Stimulated activated CD8-positive, alpha-beta memory T cell treated with anti-CD3 and anti-CD28 coated beads, Interleukin-4, amount 100 ng/mL, for 1 hour (primary cell): ENCODE data around the gene CAPN12.
"Not testable (repeated sequence)": the region's sequence is repeated elsewhere in the genome, so short reads cannot be mapped to it uniquely, and the experiment has no call there.

Source experiments
- DNase-seq, 2 donors: peaks; one replicate each; pipeline ENCODE4 v3.0.0-alpha.2; 2020; ENCODE audit warnings: low read depth in 2 of 2, low spot score in 1 of 2

Gene CAPN12, protein sequence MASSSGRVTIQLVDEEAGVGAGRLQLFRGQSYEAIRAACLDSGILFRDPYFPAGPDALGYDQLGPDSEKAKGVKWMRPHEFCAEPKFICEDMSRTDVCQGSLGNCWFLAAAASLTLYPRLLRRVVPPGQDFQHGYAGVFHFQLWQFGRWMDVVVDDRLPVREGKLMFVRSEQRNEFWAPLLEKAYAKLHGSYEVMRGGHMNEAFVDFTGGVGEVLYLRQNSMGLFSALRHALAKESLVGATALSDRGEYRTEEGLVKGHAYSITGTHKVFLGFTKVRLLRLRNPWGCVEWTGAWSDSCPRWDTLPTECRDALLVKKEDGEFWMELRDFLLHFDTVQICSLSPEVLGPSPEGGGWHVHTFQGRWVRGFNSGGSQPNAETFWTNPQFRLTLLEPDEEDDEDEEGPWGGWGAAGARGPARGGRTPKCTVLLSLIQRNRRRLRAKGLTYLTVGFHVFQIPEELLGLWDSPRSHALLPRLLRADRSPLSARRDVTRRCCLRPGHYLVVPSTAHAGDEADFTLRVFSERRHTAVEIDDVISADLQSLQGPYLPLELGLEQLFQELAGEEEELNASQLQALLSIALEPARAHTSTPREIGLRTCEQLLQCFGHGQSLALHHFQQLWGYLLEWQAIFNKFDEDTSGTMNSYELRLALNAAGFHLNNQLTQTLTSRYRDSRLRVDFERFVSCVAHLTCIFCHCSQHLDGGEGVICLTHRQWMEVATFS

DNA sequence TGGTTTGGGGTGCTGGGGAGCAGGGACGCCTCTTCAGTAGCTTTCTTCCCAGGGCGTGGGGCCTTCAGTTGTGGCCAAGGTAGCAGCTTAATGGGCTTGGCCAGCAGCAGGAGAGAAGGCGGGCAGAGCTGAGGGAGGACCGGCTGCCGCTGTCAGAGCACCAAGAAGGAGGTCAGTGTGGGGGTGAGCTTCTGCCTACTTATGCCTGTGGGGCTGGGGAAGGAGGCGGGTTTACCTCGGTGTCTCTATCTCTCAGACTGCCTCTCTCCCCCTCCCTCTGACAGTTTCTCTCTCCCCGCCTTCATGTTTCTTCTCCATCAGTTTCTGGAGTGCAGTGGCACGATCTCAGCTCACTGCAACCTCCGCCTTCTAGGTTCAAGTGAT lies at the start of gene CAPN12:
TSS of gene CAPN12 (minus strand) at position 177 of the 384 bp plus-strand sequence. CDS start 309 bp downstream, outside the sequence.
- no peak for DNase-seq

DNA sequence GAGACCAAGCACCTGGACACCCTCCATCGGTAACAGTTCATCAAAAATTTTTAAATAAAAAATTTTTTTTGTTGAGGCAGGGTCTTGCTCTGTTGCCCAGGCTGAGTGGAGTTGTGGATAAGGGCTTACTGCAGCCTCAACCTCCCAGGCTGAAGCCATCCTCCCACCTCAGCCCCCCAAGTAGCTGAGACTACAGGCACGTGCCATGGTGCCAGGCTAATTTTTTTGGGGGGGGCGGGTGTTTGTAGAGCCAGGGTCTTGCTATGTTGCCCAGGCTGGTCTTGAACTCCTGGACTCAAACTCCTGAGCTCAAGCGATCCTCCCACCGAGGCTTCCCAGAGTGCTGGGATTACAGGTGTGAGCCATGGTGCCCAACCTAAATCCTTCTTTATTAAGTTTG lies 49.4 kb upstream of the CAPN12 start:
- no peak for DNase-seq

DNA sequence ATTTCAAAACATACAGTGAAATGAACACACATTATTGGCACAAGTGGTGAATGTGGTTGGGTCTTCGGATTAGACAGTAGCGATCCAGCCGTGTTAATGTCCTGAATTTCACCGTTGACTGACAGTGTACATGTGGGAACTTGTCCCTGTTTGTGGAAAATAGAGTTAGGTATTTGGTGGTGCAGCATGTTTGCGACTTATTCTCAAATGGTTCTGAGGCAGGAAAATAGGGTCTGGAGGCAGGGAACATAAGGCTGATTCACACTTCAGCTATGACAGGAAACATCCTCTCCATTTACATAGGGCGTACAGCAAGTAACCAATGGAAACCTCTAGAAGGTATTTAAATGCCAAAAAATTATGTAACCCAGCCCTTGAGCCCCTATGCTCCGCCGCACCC lies 48.9 kb upstream of the CAPN12 start:
- no peak for DNase-seq

DNA sequence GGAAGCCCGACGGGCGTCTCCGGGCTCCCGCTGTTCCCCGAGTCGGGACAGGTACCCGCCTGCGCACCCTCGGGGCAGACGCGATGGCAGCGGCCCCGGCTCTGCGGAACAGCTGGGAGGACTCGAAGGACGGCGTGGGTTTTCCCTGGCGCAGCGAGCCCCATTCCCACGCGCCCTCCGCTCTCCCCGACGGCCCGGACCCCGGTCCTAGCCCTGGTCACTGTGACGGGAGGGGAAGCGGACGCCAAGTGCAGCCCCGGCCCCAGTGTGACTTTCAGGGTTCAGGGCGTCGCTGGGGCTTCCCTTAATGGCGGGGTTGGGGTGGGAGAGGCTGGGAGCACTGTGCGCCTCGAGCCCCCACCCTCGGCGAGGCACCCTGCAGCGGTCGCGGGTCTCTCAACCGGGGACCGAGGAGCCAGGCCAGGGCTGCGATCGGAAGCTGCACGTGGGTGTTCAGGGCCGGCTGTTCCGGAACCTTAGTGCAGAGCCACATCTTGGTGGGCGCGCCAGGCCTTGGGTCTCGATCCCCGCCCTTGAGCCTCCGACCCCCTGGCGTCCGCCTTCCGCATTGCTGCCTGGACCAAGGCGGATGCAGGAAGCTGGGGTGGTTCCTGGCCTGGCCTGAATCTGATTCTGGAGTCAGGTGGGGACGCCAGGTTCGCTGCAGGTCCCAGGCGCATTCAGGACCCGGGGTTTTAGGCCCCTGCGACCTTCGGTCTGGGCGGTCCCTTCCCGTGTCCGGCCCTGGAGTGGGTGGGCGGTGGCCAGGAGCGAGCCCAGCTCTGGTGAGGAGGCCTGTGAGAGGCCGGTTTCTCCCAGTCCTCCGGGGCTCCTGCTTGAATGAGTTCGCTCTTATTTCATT lies 48.2 kb upstream of the CAPN12 start:
- DNase-seq = no peak

GRCh38 chr19:38791451-38792064 lies 47.3 kb upstream of the CAPN12 start:
- not testable (repeated sequence) for DNase-seq

- DNase-seq = not testable (repeated sequence)
Observed at GRCh38 chr19:38790507-38791403, 46.5 kb upstream of the CAPN12 start.

DNA sequence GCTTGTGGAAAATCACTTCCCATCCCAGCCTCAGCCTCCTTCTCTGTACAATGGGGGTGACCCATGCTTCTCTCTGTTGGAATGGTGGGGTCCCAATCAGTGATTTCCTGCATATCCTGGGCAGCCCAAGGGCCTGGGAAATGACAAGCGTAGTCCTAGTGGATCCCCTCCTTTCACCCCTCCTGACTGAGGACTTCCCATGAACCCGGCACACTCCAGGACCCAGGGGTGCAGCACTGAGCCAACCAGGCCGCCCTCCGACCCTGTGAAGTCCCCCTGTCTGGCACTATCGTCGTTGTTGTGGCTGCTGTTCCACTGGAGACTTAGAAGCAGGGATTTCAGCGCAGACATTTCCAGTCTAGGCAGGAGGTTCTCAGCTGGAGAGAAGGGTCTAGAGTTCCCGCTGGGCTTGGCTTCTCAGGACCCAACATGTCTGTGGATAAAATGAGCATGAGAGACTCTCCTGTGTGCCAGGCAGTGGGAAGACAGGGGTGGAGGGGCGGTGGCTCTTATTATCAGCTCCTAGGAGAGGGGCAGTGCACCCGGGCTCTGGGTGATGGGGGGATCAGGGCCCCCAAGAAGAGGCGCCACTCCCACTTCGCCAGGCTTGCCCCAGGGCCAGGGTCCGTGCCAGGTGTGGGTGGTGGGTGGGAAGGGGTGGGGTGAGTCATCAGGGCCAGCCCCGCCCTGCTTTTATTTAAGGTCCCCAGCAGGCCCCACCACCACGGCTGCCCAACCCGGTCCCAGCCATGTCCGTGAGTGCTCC lies 44.4 kb upstream of the CAPN12 start, which contains the start of gene LGALS7B:
TSS of gene LGALS7B (plus strand) at position 723 of the 766 bp plus-strand sequence. CDS start at position 750, 27 bp downstream.
- no peak for DNase-seq

DNA sequence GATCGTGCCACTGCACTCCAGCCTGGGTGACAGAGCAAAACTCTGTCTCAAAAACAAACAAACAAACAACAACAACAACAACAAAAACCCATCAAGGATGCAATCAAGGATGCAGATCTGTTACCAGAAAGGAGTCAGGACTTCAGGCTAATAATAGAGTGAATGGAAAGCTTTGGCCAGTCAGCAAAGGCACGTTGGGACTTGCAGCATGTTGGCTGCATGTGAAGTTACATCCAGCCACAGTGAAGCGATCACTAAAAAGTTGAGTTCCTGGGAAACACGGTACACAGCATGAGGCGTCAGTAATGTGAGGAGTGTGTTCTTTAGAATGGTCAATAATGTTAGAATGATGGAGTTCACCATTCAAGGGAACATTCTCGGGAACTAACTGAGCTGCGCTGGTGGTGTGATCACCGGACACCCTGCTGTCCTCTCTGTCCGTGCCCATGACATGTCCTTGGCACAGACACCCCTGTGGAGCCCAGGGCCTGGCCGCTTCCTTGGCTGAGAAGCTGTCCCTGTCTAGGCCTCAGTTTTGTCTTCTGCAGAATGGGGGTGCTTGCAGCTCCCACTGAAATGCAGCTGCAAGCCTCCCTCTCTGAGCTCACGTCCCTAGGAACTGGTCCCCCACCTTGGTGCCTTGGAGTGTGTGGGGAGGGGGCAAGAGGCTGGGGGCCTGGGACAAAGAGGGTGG lies 42.4 kb upstream of the CAPN12 start:
- DNase-seq = no peak

- DNase-seq = not testable (repeated sequence)
Observed at GRCh38 chr19:38786061-38786460, 41.8 kb upstream of the CAPN12 start.

DNA sequence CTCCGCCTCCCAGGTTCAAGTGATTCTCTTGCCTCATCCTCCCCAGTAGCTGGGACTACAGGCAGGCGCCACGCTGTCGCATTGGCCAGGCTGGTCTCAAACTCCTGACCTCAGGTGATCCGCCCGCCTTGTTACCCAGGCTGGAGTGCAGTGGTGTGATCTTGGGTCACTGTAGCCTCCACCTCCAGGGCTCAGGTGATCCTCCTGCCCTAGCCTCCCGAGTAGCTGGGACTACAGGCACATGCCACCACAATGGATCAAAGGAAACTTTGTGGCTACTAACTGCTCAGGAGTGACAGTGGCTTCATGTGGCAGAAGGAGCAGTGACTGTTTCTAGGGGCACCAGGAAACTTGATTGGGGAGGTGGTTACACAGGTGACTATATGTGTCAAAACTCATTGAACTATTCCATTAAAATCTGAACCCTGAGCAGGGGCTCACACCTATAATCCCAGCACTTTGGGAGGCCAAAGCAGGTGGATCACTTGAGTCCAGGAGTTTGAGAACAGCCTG lies 41.0 kb upstream of the CAPN12 start:
- DNase-seq = no peak

GRCh38 chr19:38784224-38784623 lies 40.0 kb upstream of the CAPN12 start:
- DNase-seq = no peak

DNA sequence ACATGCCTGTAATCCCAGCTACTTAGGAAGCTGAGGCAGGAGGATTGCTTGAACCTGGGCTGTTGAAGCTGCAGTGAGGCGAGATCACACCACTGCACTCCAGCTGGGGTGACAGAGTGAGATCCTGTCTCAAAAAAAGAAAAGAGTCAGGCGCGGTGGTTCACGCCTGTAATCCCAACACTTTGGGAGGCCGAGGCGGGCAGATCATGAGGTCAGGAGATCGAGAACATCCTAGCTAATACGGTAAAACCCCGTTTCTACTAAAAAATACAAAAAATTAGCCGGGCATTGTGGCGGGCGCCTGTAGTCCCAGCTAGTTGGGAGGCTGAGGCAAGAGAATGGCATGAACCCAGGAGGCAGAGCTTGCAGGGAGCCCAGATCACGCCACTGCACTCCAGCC lies 37.9 kb upstream of the CAPN12 start:
- not testable (repeated sequence) for DNase-seq

GRCh38 chr19:38781058-38781457 lies 36.8 kb upstream of the CAPN12 start:
- no peak for DNase-seq

DNA sequence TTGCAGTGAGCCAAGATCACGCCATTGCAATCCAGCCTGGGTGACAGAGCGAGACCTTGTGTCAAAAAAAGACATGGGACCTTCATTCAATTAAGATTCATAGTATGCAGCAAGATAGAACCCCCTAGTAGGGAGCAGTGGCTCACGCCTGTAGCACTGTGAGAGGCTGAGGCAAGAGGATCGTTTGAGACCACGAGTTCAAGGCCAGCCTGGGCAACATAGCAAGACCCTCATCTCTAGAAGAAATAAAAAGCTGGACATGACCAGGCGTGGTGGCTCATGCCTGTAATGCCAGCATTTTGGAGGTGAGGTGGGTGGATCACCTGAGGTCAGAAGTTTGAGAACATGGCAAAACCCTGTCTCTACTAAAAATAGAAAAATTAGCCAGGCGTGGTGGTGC lies 36.2 kb upstream of the CAPN12 start:
- DNase-seq = no peak

GRCh38 chr19:38778733-38779132 lies 34.5 kb upstream of the CAPN12 start:
- DNase-seq = no peak

DNA sequence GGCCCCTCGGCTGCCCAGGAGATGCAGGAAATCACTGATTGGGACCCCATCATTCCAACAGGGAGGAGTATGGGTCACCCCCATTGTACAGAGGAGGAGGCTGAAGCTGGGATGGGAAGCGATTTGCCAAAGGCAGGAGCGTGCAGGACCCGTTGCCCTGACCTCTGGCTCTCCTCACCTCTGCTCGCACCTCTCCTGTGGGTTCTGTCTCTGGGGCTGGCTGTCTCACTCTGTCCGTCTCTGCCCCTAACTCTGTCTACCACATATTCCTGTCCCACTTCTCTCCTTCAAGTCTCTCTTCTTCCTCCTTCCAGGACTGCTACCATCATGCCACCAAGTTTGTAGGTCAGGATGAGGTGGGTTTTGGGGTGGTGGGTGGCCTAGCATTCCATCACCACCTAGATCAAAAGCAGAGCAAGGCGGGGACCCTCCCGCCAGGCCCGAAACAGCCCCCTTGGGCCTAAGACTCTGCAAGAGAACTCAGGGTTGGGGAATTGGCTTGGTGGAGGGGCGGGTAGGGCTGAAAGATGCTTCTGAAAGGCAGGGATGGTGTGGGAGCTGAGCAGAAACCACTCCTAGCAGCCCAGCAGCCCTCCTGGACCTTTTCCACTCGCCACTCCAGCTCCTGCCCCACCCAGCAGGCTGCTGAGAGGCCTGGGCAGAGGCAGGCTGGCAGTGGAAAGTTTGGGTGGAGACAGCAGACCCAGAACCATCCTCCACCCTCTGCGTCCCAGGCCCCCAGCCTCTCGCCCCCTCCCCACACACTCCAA lies 30.1 kb upstream of the CAPN12 start:
- no peak for DNase-seq

DNA sequence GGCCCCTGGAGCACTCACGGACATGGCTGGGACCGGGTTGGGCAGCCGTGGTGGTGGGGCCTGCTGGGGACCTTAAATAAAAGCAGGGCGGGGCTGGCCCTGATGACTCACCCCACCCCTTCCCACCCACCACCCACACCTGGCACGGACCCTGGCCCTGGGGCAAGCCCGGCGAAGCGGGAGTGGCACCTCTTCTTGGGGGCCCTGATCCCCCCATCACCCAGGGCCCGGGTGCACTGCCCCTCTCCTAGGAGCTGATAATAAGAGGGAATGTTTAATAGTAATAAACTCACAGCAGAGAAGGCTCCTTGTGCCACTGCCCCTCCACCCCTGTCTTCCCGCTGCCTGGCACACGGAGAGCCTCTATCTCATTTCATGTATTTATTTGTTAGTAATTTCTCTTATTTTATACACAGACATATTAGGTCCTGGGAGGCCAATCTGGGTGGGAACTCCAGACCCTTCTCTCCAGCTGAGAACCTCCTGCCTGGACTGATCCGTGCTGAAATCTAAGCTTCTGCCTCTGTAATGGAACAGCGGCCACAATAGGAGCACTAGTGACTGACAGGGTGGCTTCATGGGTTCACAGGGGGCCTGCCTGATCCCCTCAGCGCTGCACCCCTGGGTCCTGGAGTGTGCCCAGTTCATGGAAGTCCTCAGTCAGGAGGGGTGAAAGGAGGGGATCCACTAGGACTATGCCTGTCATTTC lies 29.3 kb upstream of the CAPN12 start, which contains the start of gene LGALS7:
TSS of gene LGALS7 (minus strand) at position 49 of the 709 bp plus-strand sequence. CDS start at position 24, 25 bp downstream.
- no peak for DNase-seq
